Testis (tissue), 3 donors: ENCODE results near the gene ZBTB7C. TPM values are rescaled to one million over a fixed set of nuclear protein-coding genes. Genes with fewer than 3 reads are reported as not detected.

Experiments
- DNase-seq: peaks from one replicate; pipeline ENCODE4 v3.0.0-alpha.2; 2019
- H3K27ac ChIP-seq, 2 donors: fragments of 200-600 bp; sonication (generic); one replicate each; pipeline ENCODE4 v1.5.1; 2019
- H3K27me3 ChIP-seq: fragments of 200-600 bp; sonication (generic); one replicate; pipeline ENCODE4 v1.5.1; 2019
- H3K36me3 ChIP-seq: fragments of 200-600 bp; sonication (generic); one replicate; pipeline ENCODE4 v1.5.1; 2017; ENCODE audit warnings: low read depth; ENCODE audit errors: missing control alignments
- H3K4me1 ChIP-seq: fragments of 200-600 bp; sonication (generic); one replicate; pipeline ENCODE4 v1.5.1; 2019
- H3K4me3 ChIP-seq, 2 donors: fragments of 200-600 bp; sonication (generic); one replicate each; pipeline ENCODE4 v1.5.1; 2017 to 2019
- H3K9me3 ChIP-seq: fragments of 200-600 bp; sonication (generic); one replicate; pipeline ENCODE4 v1.5.1; 2017
- CTCF ChIP-seq, 3 experiments: fragments of 450-650 bp in 2 of 3; fragments of 200-600 bp in 1 of 3; sonication (generic) in 1 of 3; IDR thresholded peaks; one replicate each; pipeline ENCODE4 v1.5.1; 2016 to 2019; ENCODE audit warnings: antibody characterized with exemption in 3 of 3, mild to moderate bottlenecking in 2 of 3, moderate library complexity in 1 of 3
- POLR2A ChIP-seq: fragments of 450-650 bp; IDR thresholded peaks from one replicate; pipeline ENCODE4 v1.6.1; 2017; ENCODE audit warnings: antibody characterized with exemption, mild to moderate bottlenecking, moderate library complexity
- WGBS, 2 donors: methylation state at CpG; one replicate each; pipeline ENCODE4 v1.1.5; 2018; 5-methylcytosine and 5-hydroxymethylcytosine counted together
- intact Hi-C: fragments of 100-400 bp; cut with DNase I; formaldehyde crosslinking; loops from one replicate; pipeline ENCODE4 v1.15.1; 2023; ENCODE audit warnings: low total_unique reads
- polyA plus RNA-seq: library from polyadenylated mRNA; stranded (reverse); fragments of 350-450 nt; fragmentation: Illumina TruSeq; extraction: RNeasy Lipid Tissue Mini Kit (QIAGEN cat#74804); gene quantifications from one replicate; pipeline ENCODE4 v1.2.3, GENCODE V29; 2014; ENCODE audit warnings: low read depth, low replicate concordance; ENCODE audit not compliant: insufficient read depth
- total RNA-seq, 2 donors: library from RNA; depleted of rRNA; stranded (reverse); fragments of >200 nt; gene quantifications; one replicate each; pipeline ENCODE4 v1.2.3, GENCODE V29; 2016

The ZBTB7C gene
- total and polyA plus RNA-seq, 3 donors from 2014 or later, result 14.1 to 65.4 (median 42.4) TPM

DNA sequence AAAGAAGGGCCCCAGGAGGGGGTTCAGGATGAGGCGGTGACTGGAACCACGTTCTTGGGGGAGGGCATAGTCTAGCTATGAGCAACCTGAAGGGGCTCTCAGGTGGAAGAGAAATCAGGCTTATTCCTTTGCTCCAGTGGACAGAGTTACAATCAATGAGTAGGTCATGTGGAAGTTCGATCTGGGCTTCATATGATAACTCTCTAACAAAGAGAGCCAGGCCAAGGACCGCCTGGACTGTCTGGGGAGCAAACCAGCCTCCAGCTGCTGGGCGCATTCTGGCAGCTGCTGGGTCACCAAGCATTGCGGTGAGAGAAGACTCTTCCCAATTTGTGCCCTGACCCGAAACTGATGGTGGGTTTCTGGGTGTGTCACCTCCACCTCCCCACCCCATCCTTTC is 298.4 kb downstream of the ZBTB7C start:
- 89% methylated on average over 7 of the region's 7 CpGs for WGBS, 2 donors
- H3K27me3 ChIP-seq, result no peaks in the 10 kb centered on the region
- intact Hi-C loops, result no loop called here

DNA sequence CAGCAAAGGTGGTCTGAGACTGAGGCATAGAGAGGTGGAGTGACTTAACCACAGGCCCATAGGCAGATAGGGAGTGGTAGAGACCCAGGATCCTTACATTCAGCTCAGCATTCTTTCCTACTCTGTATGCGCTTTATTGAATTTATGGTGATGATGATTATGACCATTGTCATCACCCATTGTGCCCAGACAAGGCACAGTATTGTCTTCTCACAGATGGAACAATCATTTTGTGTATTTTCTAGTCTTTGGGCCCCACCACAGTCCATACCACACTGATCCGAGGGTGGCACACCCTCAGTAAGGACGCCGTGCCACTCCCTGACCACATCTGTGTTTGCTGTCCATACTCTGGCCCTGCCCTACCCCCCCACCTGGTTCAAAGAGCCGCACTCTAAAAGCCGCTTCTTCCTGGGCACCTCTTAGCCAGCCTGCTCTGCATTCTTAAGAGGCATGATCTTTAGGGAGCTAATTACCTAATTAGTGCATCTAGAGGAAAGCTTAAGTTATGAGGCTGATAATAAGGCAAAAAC is 299.2 kb downstream of the ZBTB7C start:
- 81 to 94% methylated on average over 6 of the region's 6 CpGs for WGBS, 2 donors
- intact Hi-C loops, result no loop called here
- H3K36me3 ChIP-seq, result no peaks in the 10 kb centered on the region

More for the DNA sequence above, 298.4 kb downstream of the ZBTB7C start:
- Histone ChIP-seq H3K4me3 (no peak overlapping the region), H3K4me1 (no peaks in the 10 kb centered on the region), H3K36me3 (no peaks in the 10 kb centered on the region), H3K9me3 (no peaks in the 10 kb centered on the region), H3K27ac (no peak overlapping the region)
- TF ChIP-seq CTCF (IDR thresholded peaks at IDR 0.05), result no peak
- no peak for TF ChIP-seq POLR2A
- no peak for DNase-seq

DNA sequence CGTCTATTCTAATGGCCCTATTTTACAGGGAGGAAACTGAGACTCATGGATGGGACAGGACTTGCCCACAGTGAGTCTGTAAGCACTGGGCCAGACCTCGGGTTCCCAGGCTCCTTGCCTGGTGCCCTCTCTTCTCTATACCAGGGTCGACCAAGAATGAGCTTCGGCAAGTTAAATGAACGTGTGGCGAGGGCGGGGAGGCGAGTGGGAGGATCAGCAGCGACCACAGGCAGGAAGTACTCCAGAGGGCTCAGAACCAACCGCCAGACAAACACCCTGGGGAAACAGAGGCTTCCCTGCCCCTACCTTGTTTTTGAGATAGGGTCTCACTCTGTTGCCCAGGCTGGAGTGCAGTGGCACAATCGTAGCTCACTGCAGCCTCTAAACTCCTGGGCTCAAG is 301.0 kb downstream of the ZBTB7C start:
- H3K4me3 ChIP-seq, result no peak overlapping the region
- H3K27me3 ChIP-seq, result no peaks in the 10 kb centered on the region
- no peaks in the 10 kb centered on the region for H3K9me3 ChIP-seq
- no peaks in the 10 kb centered on the region for H3K36me3 ChIP-seq
- no peak overlapping the region for H3K27ac ChIP-seq
- H3K4me1 ChIP-seq, result no peaks in the 10 kb centered on the region
- DNase-seq, result no peak
- TF ChIP-seq POLR2A (no peak), CTCF (IDR thresholded peaks at IDR 0.05) (no peak)
- intact Hi-C loops, result no loop called here
- WGBS, 2 donors, result 94 to 95% methylated on average over 11 of the region's 11 CpGs

More for the DNA sequence above, 299.2 kb downstream of the ZBTB7C start:
- Histone ChIP-seq H3K27ac (no peak overlapping the region), H3K27me3 (no peaks in the 10 kb centered on the region), H3K9me3 (no peaks in the 10 kb centered on the region), H3K4me1 (no peaks in the 10 kb centered on the region), H3K4me3 (no peak overlapping the region)
- no peak for TF ChIP-seq POLR2A
- TF ChIP-seq CTCF (IDR thresholded peaks at IDR 0.05), result no peak
- no peak for DNase-seq

DNA sequence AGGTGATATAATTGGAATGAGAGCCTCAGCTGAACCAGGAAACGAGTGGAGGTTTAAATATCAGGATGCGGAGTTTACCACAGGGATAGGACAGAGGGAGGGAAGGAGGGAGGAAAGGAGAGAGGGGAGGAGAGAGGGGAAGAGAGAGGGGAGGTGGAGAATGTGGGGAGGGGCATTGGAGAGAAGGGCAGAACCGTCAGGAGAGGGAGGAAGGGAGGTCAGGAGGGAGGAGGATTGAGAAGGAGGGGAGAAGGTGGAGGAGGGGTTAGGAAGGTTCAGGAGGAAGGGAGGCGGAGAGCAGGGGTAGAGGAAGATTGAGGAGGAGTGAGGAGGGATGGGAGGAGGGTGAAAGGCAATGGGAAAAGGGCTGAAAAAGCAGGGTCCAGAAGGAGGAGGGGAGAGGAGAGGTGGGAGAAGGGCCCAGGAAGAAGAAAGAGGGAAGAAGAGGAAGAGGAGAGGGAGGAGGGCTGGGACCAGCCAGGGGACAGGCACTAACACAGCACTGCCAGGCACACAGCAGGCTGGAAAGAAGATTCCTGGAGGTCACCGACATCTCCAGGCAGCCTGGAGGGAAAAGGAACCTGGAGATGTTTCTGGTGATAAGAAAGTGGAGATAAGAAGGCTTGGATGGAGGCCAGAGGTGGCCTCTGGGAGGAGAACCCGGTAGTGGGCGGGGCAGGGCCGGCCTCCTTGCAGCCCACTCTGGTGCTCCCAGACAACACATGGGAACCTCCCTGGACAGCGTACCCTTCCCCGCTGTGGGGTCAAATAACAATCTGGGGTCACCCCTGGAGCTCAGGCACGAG is 302.0 kb downstream of the ZBTB7C start:
- DNase-seq, result no peak
- 66 to 69% methylated on average over 7 to 11 of the region's 11 CpGs for WGBS, 2 donors
- H3K27ac ChIP-seq, result no peak overlapping the region
- no peak for TF ChIP-seq POLR2A
- TF ChIP-seq CTCF (IDR thresholded peaks at IDR 0.05), result no peak
- intact Hi-C loops, result no loop called here
- no peaks in the 10 kb centered on the region for H3K9me3 ChIP-seq
- no peaks in the 10 kb centered on the region for H3K4me1 ChIP-seq
- H3K36me3 ChIP-seq, result no peaks in the 10 kb centered on the region
- H3K27me3 ChIP-seq, result no peaks in the 10 kb centered on the region
- H3K4me3 ChIP-seq, result no peak overlapping the region

DNA sequence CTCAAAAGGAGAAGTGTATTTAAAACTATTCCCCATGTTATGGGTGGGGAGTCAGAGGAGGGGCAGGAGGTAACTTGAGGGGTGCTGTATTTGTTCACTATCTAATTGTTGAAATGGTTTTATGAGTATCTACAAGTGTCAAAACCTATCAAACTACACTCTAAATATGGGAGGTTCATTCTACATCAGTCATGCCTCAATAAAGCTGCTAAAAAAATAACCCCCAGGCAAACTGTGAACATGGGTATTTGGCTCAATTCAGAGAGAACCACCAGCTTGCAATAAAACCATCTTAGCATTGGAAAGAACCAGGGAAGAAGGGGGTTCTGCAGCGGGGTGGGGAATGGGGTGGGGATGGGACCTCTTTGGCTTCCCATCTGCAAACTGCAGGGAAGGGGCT is 302.7 kb downstream of the ZBTB7C start:
- H3K4me3 ChIP-seq, result no peak overlapping the region
- intact Hi-C loops, result no loop called here
- no peaks in the 10 kb centered on the region for H3K9me3 ChIP-seq
- DNase-seq, result no peak
- TF ChIP-seq POLR2A, result no peak
- no peak for TF ChIP-seq CTCF (IDR thresholded peaks at IDR 0.05)
- no peaks in the 10 kb centered on the region for H3K27me3 ChIP-seq
- WGBS, 2 donors, result 78 to 92% methylated on average over 1 of the region's 1 CpG
- H3K36me3 ChIP-seq, result no peaks in the 10 kb centered on the region
- no peaks in the 10 kb centered on the region for H3K4me1 ChIP-seq
- no peak overlapping the region for H3K27ac ChIP-seq
